ENCODE results near the gene RRAGD. TPM values are rescaled to one million over a fixed set of nuclear protein-coding genes. Genes with fewer than 3 reads are reported as not detected.

RRAGD gene
- total and polyA plus RNA-seq, 2 donors from 2014 or later: 31.5 to 51.6 TPM

DNA sequence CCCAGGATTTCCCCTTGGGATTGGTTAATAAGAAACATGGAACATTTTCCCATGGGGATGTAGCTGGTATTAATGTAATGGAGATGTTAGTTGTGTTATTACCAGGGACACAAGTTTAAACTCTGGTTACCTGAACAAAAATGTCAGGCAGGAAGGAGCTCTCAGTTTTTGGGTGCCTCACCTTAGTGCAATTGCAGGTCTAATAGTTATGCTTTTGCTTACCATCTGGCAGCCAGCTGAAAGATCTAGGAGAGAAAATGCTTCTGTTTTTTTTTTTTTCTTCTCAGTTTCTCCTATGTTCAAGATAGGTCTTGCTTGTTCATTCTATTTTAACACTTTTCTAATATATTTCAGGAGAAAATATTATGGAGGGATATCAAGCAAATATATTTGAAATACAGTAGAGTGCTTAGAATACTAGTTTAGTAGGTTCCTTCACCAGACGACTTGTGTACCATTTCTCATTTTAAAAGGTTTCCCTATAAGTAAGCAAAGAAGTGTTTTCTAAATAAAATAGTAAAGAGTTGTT is 55.4 kb downstream of the RRAGD start:
- H3K27ac ChIP-seq (ENCODE audit: low read depth in 2 of 2, low read length in 2 of 2): no peak overlapping the region
- no peaks in the 10 kb centered on the region for H3K4me1 ChIP-seq (ENCODE audit: control insufficient read depth in 2 of 3, insufficient read depth in 2 of 3, low read depth in 1 of 3, low read length in 3 of 3)
- FAIRE-seq: no peak
- no peaks in the 10 kb centered on the region for H3K36me3 ChIP-seq (ENCODE audit: control insufficient read depth in 2 of 3, insufficient read depth in 3 of 3, low read length in 3 of 3)
- TF ChIP-seq CTCF (IDR thresholded peaks at IDR 0.05; ENCODE audit: borderline replicate concordance, extremely low read depth, insufficient read depth): no peak
- H3K27me3 ChIP-seq (ENCODE audit: control insufficient read depth, insufficient read depth, low read length): no peaks in the 10 kb centered on the region
- no peak overlapping the region for H3K9ac ChIP-seq (ENCODE audit: low read length in 3 of 3)
- intact Hi-C loops (cut with DNase I): no loop called here
- no peaks in the 10 kb centered on the region for H3K9me3 ChIP-seq (ENCODE audit: control insufficient read depth in 2 of 3, insufficient read depth in 1 of 3, low read length in 3 of 3)
- DNase-seq: no peak
- no peak overlapping the region for H3K4me3 ChIP-seq (ENCODE audit: low read length in 3 of 3)

- Histone ChIP-seq H3K4me3 (ENCODE audit: low read length in 3 of 3) (no peak overlapping the region), H3K4me1 (ENCODE audit: control insufficient read depth in 2 of 3, insufficient read depth in 2 of 3, low read depth in 1 of 3, low read length in 3 of 3) (no peaks in the 10 kb centered on the region), H3K9me3 (ENCODE audit: control insufficient read depth in 2 of 3, insufficient read depth in 1 of 3, low read length in 3 of 3) (no peaks in the 10 kb centered on the region), H3K27ac (ENCODE audit: low read depth in 2 of 2, low read length in 2 of 2) (no peak overlapping the region), H3K27me3 (ENCODE audit: control insufficient read depth, insufficient read depth, low read length) (no peaks in the 10 kb centered on the region), H3K36me3 (ENCODE audit: control insufficient read depth in 2 of 3, insufficient read depth in 3 of 3, low read length in 3 of 3) (no peaks in the 10 kb centered on the region), H3K9ac (ENCODE audit: low read length in 3 of 3) (no peak overlapping the region)
- DNase-seq (no peak), FAIRE-seq (no peak)
- intact Hi-C loops (cut with DNase I): no loop called here
- no peak for TF ChIP-seq CTCF (IDR thresholded peaks at IDR 0.05; ENCODE audit: borderline replicate concordance, extremely low read depth, insufficient read depth)
Measured at GRCh38 chr6:89355511-89356194, 56.4 kb downstream of the RRAGD start.

GRCh38 chr6:89353702-89354392 is 58.2 kb downstream of the RRAGD start:
- no peaks in the 10 kb centered on the region for H3K36me3 ChIP-seq (ENCODE audit: control insufficient read depth in 2 of 3, insufficient read depth in 3 of 3, low read length in 3 of 3)
- no peaks in the 10 kb centered on the region for H3K9me3 ChIP-seq (ENCODE audit: control insufficient read depth in 2 of 3, insufficient read depth in 1 of 3, low read length in 3 of 3)
- no peak overlapping the region for H3K27ac ChIP-seq (ENCODE audit: low read depth in 2 of 2, low read length in 2 of 2)
- no peak for TF ChIP-seq CTCF (IDR thresholded peaks at IDR 0.05; ENCODE audit: borderline replicate concordance, extremely low read depth, insufficient read depth)
- FAIRE-seq (no peak), DNase-seq (no peak)
- intact Hi-C loops (cut with DNase I): no loop called here
- H3K27me3 ChIP-seq (ENCODE audit: control insufficient read depth, insufficient read depth, low read length): no peaks in the 10 kb centered on the region
- peak overlapping the region in 1 of 3 donors; percentile 96 for H3K4me3 ChIP-seq (ENCODE audit: low read length in 3 of 3)
- peaks cover 0 to 7% (median 6%) of the 10 kb centered on the region in 3 donors for H3K4me1 ChIP-seq (ENCODE audit: control insufficient read depth in 2 of 3, insufficient read depth in 2 of 3, low read depth in 1 of 3, low read length in 3 of 3)
- peak overlapping the region in 1 of 3 donors; percentile 4 for H3K9ac ChIP-seq (ENCODE audit: low read length in 3 of 3)

All from kidney (tissue), 14 donors.